KMS-11 (cell line): ENCODE results near the gene GJC1.

ENCODE experiments used
- H2AFZ ChIP-seq: fragments of 200-600 bp; sonication (generic); 2 replicates; pipeline ENCODE4 v1.6.1; 2016; ENCODE audit warnings: antibody characterized with exemption, mixed run types, low read depth
- H3K27ac ChIP-seq: fragments of 200-600 bp; sonication (generic); 2 replicates; pipeline ENCODE4 v1.6.1; 2016; ENCODE audit warnings: mild to moderate bottlenecking, mixed run types
- H3K27me3 ChIP-seq: fragments of 200-600 bp; sonication (generic); 2 replicates; pipeline ENCODE4 v1.6.1; 2017; ENCODE audit warnings: mild to moderate bottlenecking, low read depth, mixed run types, moderate library complexity; ENCODE audit not compliant: insufficient read depth
- H3K36me3 ChIP-seq: fragments of 200-600 bp; sonication (generic); 2 replicates; pipeline ENCODE4 v1.6.1; 2017; ENCODE audit warnings: mild to moderate bottlenecking, mixed run types; ENCODE audit not compliant: insufficient read depth
- H3K4me1 ChIP-seq: fragments of 200-600 bp; sonication (generic); 2 replicates; pipeline ENCODE4 v1.6.1; 2016; ENCODE audit warnings: mild to moderate bottlenecking, low read depth, mixed run types; ENCODE audit not compliant: poor library complexity, severe bottlenecking
- H3K4me2 ChIP-seq: fragments of 200-600 bp; sonication (generic); 2 replicates; pipeline ENCODE4 v1.7.0; 2016; ENCODE audit warnings: mild to moderate bottlenecking, mixed run types
- H3K4me3 ChIP-seq: fragments of 200-600 bp; sonication (generic); IDR thresholded peaks from 2 replicates; pipeline ENCODE4 v1.6.1; 2017; ENCODE audit warnings: low read depth, low read length, mixed read lengths; ENCODE audit not compliant: insufficient read depth
- H3K79me2 ChIP-seq: fragments of 200-600 bp; sonication (generic); 2 replicates; pipeline ENCODE4 v1.6.1; 2016; ENCODE audit warnings: low read depth, mixed run types; ENCODE audit not compliant: insufficient read depth
- H3K9ac ChIP-seq: fragments of 200-600 bp; sonication (generic); 2 replicates; pipeline ENCODE4 v1.6.1; 2016; ENCODE audit warnings: mild to moderate bottlenecking, mixed run types
- H4K20me1 ChIP-seq: fragments of 200-600 bp; sonication (generic); 2 replicates; pipeline ENCODE4 v1.6.1; 2016; ENCODE audit warnings: mild to moderate bottlenecking, mixed run types; ENCODE audit not compliant: insufficient read depth
- TF ChIP-seq, protein P1 (sequence below): fragments of 200-600 bp; sonication (generic); conservative IDR thresholded peaks from 2 replicates; pipeline ENCODE4 v1.6.1; 2017; ENCODE audit warnings: low read depth, mild to moderate bottlenecking, antibody characterized with exemption, low read length, moderate library complexity, mixed read lengths

Gene GJC1

DNA sequence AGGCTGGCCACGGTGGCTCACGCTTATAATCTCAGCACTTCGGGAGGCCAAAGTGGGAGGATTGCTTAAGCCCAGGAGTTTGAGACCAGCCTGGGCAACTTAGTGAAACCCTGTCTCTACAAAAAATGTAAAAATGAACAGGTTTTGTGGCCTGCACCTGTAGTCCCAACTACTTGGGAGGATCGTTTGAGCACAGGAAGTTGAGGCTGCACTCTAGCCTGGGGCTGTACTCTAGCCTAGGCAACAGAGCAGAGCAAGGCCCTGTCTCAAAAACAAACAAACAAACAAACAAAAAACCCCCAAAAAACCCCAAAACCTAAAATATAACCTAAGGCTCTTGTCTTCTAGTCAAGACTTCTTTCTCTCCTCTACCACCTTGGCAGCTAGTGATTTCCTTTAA, 10.2 kb upstream of the GJC1 start:
- Histone ChIP-seq H3K4me1 (peaks cover 5% of the 10 kb centered on the region), H4K20me1 (no peaks in the 10 kb centered on the region), H2AFZ (no peak overlapping the region), H3K36me3 (no peaks in the 10 kb centered on the region), H3K79me2 (no peaks in the 10 kb centered on the region), H3K9ac (no peak overlapping the region), H3K4me3 (no peak overlapping the region), H3K27me3 (peaks cover 11% of the 10 kb centered on the region; the same call in 1 of the 2 replicates), H3K27ac (no peak overlapping the region), H3K4me2 (no peak overlapping the region)
- TF ChIP-seq, protein P1, sequence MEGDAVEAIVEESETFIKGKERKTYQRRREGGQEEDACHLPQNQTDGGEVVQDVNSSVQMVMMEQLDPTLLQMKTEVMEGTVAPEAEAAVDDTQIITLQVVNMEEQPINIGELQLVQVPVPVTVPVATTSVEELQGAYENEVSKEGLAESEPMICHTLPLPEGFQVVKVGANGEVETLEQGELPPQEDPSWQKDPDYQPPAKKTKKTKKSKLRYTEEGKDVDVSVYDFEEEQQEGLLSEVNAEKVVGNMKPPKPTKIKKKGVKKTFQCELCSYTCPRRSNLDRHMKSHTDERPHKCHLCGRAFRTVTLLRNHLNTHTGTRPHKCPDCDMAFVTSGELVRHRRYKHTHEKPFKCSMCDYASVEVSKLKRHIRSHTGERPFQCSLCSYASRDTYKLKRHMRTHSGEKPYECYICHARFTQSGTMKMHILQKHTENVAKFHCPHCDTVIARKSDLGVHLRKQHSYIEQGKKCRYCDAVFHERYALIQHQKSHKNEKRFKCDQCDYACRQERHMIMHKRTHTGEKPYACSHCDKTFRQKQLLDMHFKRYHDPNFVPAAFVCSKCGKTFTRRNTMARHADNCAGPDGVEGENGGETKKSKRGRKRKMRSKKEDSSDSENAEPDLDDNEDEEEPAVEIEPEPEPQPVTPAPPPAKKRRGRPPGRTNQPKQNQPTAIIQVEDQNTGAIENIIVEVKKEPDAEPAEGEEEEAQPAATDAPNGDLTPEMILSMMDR, result no peak

DNA sequence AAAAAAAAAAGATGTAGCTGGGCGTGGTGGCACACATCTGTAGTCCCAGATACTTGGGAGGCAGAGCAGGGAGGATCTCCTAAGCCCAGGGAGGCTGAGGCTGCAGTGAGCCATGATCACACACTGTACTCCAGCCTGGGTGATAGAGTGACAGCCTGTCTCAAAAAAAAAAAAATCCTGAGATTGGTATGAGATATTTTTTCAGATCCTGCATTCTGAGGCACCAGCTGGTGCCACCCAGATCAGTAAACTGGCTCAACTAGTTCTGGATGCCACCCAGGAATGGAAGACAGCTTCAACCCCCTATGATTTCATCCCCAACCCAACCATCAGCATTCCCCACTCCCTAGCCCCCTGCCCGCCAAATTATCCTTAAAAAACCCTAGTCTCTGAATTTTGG, 7.1 kb upstream of the GJC1 start:
- TF ChIP-seq, protein P1, result no peak
- no peaks in the 10 kb centered on the region for H4K20me1 ChIP-seq

DNA sequence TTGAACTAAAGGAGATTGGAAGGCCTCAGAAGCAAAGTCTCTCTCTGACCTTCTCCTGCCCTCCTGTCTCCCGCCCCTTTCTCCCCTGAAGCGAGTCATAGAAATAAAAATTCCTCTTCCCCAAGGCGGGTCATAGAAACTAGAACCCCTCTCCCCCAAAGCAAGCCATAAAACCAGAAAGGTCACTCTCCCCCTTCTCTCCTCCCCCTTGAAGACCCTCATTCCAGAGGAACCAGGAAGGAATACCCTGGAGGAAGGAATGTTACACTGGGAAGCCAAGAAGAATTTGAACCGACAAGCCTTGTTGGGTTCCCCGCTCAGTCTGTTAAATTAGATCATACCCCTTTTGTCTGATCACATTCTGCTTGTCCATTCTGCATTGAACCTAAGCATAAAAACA, 2.7 kb upstream of the GJC1 start:
- TF ChIP-seq, protein P1, result no peak
- H3K9ac ChIP-seq, result no peak overlapping the region

More for the DNA sequence above, 7.1 kb upstream of the GJC1 start:
- no peaks in the 10 kb centered on the region for H3K79me2 ChIP-seq
- no peak overlapping the region for H3K4me2 ChIP-seq
- no peak overlapping the region for H2AFZ ChIP-seq
- H3K4me1 ChIP-seq, result peaks cover 5% of the 10 kb centered on the region
- no peak overlapping the region for H3K4me3 ChIP-seq
- no peak overlapping the region for H3K9ac ChIP-seq
- H3K36me3 ChIP-seq, result no peaks in the 10 kb centered on the region
- peaks cover 11% of the 10 kb centered on the region; the same call in 1 of the 2 replicates for H3K27me3 ChIP-seq
- H3K27ac ChIP-seq, result no peak overlapping the region

DNA sequence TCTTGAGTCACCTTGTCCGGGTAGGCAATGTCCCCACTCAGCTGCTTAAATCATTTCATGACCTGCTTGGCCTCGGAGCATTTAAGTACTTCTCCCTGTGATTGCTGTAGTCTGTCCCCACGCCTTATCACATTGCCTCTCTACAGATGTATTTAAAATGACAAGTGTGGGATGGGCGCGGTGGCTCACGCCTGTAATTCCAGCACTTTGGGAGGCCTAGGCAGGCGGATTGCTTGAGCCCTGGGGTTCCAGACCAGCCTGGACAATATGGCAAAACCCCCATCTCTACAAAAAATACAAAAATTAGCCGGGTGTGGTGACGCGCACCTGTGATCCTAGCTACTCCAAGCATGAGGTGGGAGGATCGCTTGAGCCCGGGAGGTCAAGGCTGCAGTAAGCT, 1.3 kb upstream of the GJC1 start:
- Histone ChIP-seq H3K4me1 (no peaks in the 10 kb centered on the region), H3K79me2 (no peaks in the 10 kb centered on the region), H3K27ac (no peak overlapping the region), H3K36me3 (no peaks in the 10 kb centered on the region), H3K4me2 (no peak overlapping the region), H3K9ac (no peak overlapping the region), H3K27me3 (peaks cover 49% of the 10 kb centered on the region), H3K4me3 (no peak overlapping the region), H4K20me1 (no peaks in the 10 kb centered on the region), H2AFZ (no peak overlapping the region)
- TF ChIP-seq, protein P1, result no peak

More for the DNA sequence above, 2.7 kb upstream of the GJC1 start:
- Histone ChIP-seq H4K20me1 (no peaks in the 10 kb centered on the region), H3K79me2 (no peaks in the 10 kb centered on the region), H3K4me3 (no peak overlapping the region), H3K27ac (no peak overlapping the region), H2AFZ (no peak overlapping the region), H3K4me1 (no peaks in the 10 kb centered on the region), H3K27me3 (peaks cover 42% of the 10 kb centered on the region), H3K36me3 (no peaks in the 10 kb centered on the region), H3K4me2 (no peak overlapping the region)
